IMR-90 (cell line): ENCODE measurements around the gene TSHB. TPM values are rescaled to one million over a fixed set of nuclear protein-coding genes. Genes with fewer than 3 reads are reported as not detected.

ENCODE experiments used
- ATAC-seq: fragments of 200-7000 bp; cut with Tn5 transposase; 2 replicates; pipeline ENCODE4 v1.9.1; 2020; ENCODE audit warnings: low read depth, mild to moderate bottlenecking, moderate library complexity
- BruUV-seq: library from RNA; stranded (reverse); fragments of 400-500 nt; replicated peaks from 2 replicates; lab custom pipeline; 2021; lab: Mats Ljungman, UMichigan
- CTCF ChIA-PET: fragments of 300-600 bp; formaldehyde crosslinking; extraction: SDS; loops from one replicate; lab custom pipeline; 2021; ENCODE audit warnings: antibody characterized with exemption; lab: Yijun Ruan, JAX
- POLR2A ChIA-PET: fragments of 300-600 bp; sonication (Branson Sonifier 250); formaldehyde crosslinking; loops from one replicate; lab custom pipeline; 2022; ENCODE audit warnings: antibody characterized with exemption; ENCODE audit not compliant: unreplicated experiment; lab: Charles Lee
- DNase-seq: peaks from one replicate; pipeline ENCODE4 v3.0.0; 2013
- H2AFZ ChIP-seq: replicated peaks from 2 replicates; pipeline ENCODE3; 2013; ENCODE audit warnings: low read length, mild to moderate bottlenecking; ENCODE audit not compliant: poor library complexity
- H2AK5ac ChIP-seq: 2 replicates; pipeline ENCODE4 v1.6.1; 2013; ENCODE audit warnings: low read depth, low read length, inconsistent platforms
- H2AK9ac ChIP-seq: replicated peaks from 2 replicates; pipeline ENCODE3; 2013; ENCODE audit warnings: mild to moderate bottlenecking, low read depth, low read length, moderate library complexity; ENCODE audit not compliant: poor library complexity
- H2BK120ac ChIP-seq: 2 replicates; pipeline ENCODE4 v1.6.1; 2013; ENCODE audit warnings: low read depth, low read length, inconsistent platforms
- H2BK15ac ChIP-seq: 3 replicates; pipeline ENCODE4 v1.6.1; 2013; ENCODE audit warnings: low read depth, low read length, inconsistent platforms
- H2BK20ac ChIP-seq: 2 replicates; pipeline ENCODE4 v1.6.1; 2013; ENCODE audit warnings: low read depth, mild to moderate bottlenecking, inconsistent platforms, low read length, moderate library complexity
- H2BK5ac ChIP-seq: 2 replicates; pipeline ENCODE4 v1.6.1; 2013; ENCODE audit warnings: mild to moderate bottlenecking, low read depth, low read length, inconsistent platforms; ENCODE audit not compliant: poor library complexity, severe bottlenecking
- H3K14ac ChIP-seq: replicated peaks from 2 replicates; pipeline ENCODE4 v1.6.1; 2013; ENCODE audit warnings: low read depth, low read length, inconsistent platforms
- H3K18ac ChIP-seq: 2 replicates; pipeline ENCODE4 v1.6.1; 2013; ENCODE audit warnings: low read depth, low read length, control low read depth
- H3K23ac ChIP-seq: 2 replicates; pipeline ENCODE4 v1.6.1; 2013; ENCODE audit warnings: low read depth, low read length, inconsistent platforms
- H3K27ac ChIP-seq: 2 replicates; pipeline ENCODE4 v1.5.1; 2013; ENCODE audit warnings: mild to moderate bottlenecking, control low read depth, low read length; ENCODE audit not compliant: insufficient read depth
- H3K27me3 ChIP-seq: 2 replicates; pipeline ENCODE4 v1.6.1; 2013; ENCODE audit warnings: low read length; ENCODE audit not compliant: control insufficient read depth, insufficient read depth
- H3K36me3 ChIP-seq: 2 replicates; pipeline ENCODE4 v1.6.1; 2013; ENCODE audit warnings: low read length, mixed read lengths; ENCODE audit not compliant: control insufficient read depth, insufficient read depth
- H3K4ac ChIP-seq: 2 replicates; pipeline ENCODE4 v1.6.1; 2013; ENCODE audit warnings: low read depth, low read length, inconsistent platforms
- H3K4me1 ChIP-seq: 2 replicates; pipeline ENCODE4 v1.6.1; 2013; ENCODE audit warnings: low read length, mixed read lengths; ENCODE audit not compliant: control insufficient read depth, insufficient read depth
- H3K4me2 ChIP-seq: 2 replicates; pipeline ENCODE4 v1.6.1; 2013; ENCODE audit warnings: low read depth, mild to moderate bottlenecking, control low read depth, low read length, moderate library complexity
- H3K4me3 ChIP-seq: 2 replicates; pipeline ENCODE4 v1.5.1; 2013; ENCODE audit warnings: low read depth, mild to moderate bottlenecking, control low read depth, low read length, moderate library complexity; ENCODE audit not compliant: insufficient read depth
- H3K56ac ChIP-seq: 2 replicates; pipeline ENCODE4 v1.6.1; 2013; ENCODE audit warnings: low read length, inconsistent platforms; ENCODE audit not compliant: insufficient read depth; ENCODE audit errors: extremely low read depth
- H3K79me1 ChIP-seq, 2 experiments: 2 replicates each; pipeline ENCODE4 v1.6.1; 2013; ENCODE audit warnings: low read length in 2 of 2, inconsistent platforms in 1 of 2, low read depth in 1 of 2
- H3K9ac ChIP-seq: 2 replicates; pipeline ENCODE4 v1.6.1; 2013; ENCODE audit warnings: low read depth, low read length, control low read depth
- H3K9me1 ChIP-seq: 2 replicates; pipeline ENCODE4 v1.6.1; 2013; ENCODE audit warnings: low read length, inconsistent platforms; ENCODE audit not compliant: insufficient read depth
- H3K9me3 ChIP-seq: 2 replicates; pipeline ENCODE4 v1.6.1; 2013; ENCODE audit warnings: low read length; ENCODE audit not compliant: control insufficient read depth, insufficient read depth
- H4K20me1 ChIP-seq: 2 replicates; pipeline ENCODE4 v1.6.1; 2013; ENCODE audit warnings: low read length, inconsistent platforms; ENCODE audit not compliant: insufficient read depth
- H4K5ac ChIP-seq: 2 replicates; pipeline ENCODE4 v1.6.1; 2013; ENCODE audit warnings: mild to moderate bottlenecking, low read depth, low read length, control low read depth
- H4K8ac ChIP-seq, 2 experiments: 2 replicates each; pipeline ENCODE4 v1.6.1; 2013; ENCODE audit warnings: low read depth in 2 of 2, low read length in 2 of 2, control low read depth in 1 of 2, inconsistent platforms in 1 of 2
- H4K91ac ChIP-seq: 2 replicates; pipeline ENCODE4 v1.6.1; 2013; ENCODE audit warnings: low read depth, low read length, inconsistent platforms; ENCODE audit not compliant: insufficient read depth
- BHLHE40 ChIP-seq: fragments of 150-350 bp; IDR thresholded peaks from 2 replicates; pipeline ENCODE4 v1.6.1; 2016; ENCODE audit warnings: mild to moderate bottlenecking, low read depth, low read length
- CEBPB ChIP-seq: IDR thresholded peaks from 2 replicates; pipeline ENCODE4 v1.6.1; 2012; ENCODE audit warnings: low read depth, low read length, improper control_type of control experiment
- CHD1 ChIP-seq: IDR thresholded peaks from 2 replicates; pipeline ENCODE4 v1.6.1; 2012; ENCODE audit warnings: low read depth, low read length, improper control_type of control experiment
- FOS ChIP-seq: fragments of 150-350 bp; IDR thresholded peaks from 2 replicates; pipeline ENCODE4 v1.6.1; 2016; ENCODE audit warnings: low read depth, low read length
- MAZ ChIP-seq: IDR thresholded peaks from 2 replicates; pipeline ENCODE4 v1.6.1; 2012; ENCODE audit warnings: low read depth, mild to moderate bottlenecking, low read length, improper control_type of control experiment, moderate library complexity, borderline replicate concordance
- NFE2L2 ChIP-seq: fragments of 150-350 bp; IDR thresholded peaks from 2 replicates; pipeline ENCODE4 v1.6.1; 2016; ENCODE audit warnings: low read depth, mild to moderate bottlenecking, low read length
- POLR2A ChIP-seq: IDR thresholded peaks from 2 replicates; pipeline ENCODE4 v1.6.1; 2012; ENCODE audit warnings: mild to moderate bottlenecking, low read depth, low read length
- RCOR1 ChIP-seq: IDR thresholded peaks from 2 replicates; pipeline ENCODE4 v1.6.1; 2012; ENCODE audit warnings: mild to moderate bottlenecking, low read length, improper control_type of control experiment; ENCODE audit not compliant: insufficient replicate concordance
- RFX5 ChIP-seq: IDR thresholded peaks from 2 replicates; pipeline ENCODE4 v1.8.0; 2012; ENCODE audit warnings: low read depth, mild to moderate bottlenecking, low read length, moderate library complexity
- SMC3 ChIP-seq: fragments of 150-350 bp; IDR thresholded peaks from 2 replicates; pipeline ENCODE4 v1.6.1; 2016; ENCODE audit warnings: low read depth, mild to moderate bottlenecking, antibody characterized with exemption, low read length, moderate library complexity
- WGBS, 2 experiments: methylation state at CpG; one replicate each; pipeline versions ENCODE4 v1.1.5 to v1.1.7; 2013; ENCODE audit warnings: missing lambda C conversion rate in 2 of 2; ENCODE audit not compliant: insufficient read length in 1 of 2; ENCODE audit errors: extremely low coverage in 2 of 2; 5-methylcytosine and 5-hydroxymethylcytosine counted together
- dilution Hi-C: fragments of 300-500 bp; cut with HindIII; formaldehyde crosslinking; loops from one replicate; pipeline ENCODE4 v1.14.3; 2018; ENCODE audit warnings: low sequenced_read_pairs; ENCODE audit not compliant: unreplicated experiment
- in situ Hi-C: fragments of 300-500 bp; cut with MboI; formaldehyde crosslinking; loops from 3 replicates; pipeline ENCODE4 v1.14.3; 2019; ENCODE audit warnings: low sequenced_read_pairs, inconsistent platforms, mixed read lengths
- intact Hi-C: fragments of 100-400 bp; cut with micrococcal nuclease; formaldehyde crosslinking; loops from 2 replicates; pipeline ENCODE4 v1.10.0; 2022
- polyA plus RNA-seq, 3 experiments: library from polyadenylated mRNA; depleted of rRNA; stranded (reverse); fragments of >200 nt; gene quantifications; 2 replicates each; pipeline ENCODE4 v1.2.3, GENCODE V29; 2012; ENCODE audit warnings: low replicate concordance in 1 of 3
- total RNA-seq: library from RNA; depleted of rRNA; stranded (reverse); fragments of >200 nt; gene quantifications from 2 replicates; pipeline ENCODE4 v1.2.3, GENCODE V29; 2012
- TF ChIP-seq, protein P1 (sequence below): fragments of 150-350 bp; IDR thresholded peaks from 2 replicates; pipeline ENCODE4 v1.6.1; 2017; ENCODE audit warnings: mild to moderate bottlenecking, antibody characterized with exemption, low read length, low read depth

Gene TSHB
- total and polyA plus RNA-seq, 2 of the 4 experiments (the other 2 are of a cell fraction) = not detected

DNA sequence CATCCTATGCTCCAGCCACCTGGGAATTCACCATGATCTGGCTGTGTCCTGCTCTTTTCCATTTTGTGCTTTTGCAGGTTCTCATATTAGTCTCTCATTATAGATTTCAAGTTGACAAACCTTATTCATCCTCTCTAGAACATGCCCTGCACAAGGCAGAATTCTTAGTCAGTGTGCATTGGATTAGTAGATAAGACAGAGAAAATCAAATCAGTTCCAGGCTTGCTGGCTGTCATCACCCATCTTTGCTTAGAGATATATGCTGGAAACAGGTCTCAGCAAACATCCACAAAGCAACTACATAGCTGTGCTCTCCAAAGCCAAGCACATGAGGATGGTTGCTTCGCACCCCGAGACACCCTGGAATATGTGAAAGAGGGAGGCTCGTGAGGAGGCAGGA lies 34.8 kb downstream of the TSHB start:
- no peak overlapping the region for H3K4ac ChIP-seq
- no peak overlapping the region for H3K23ac ChIP-seq
- H2AK9ac ChIP-seq = no peak overlapping the region
- H3K4me3 ChIP-seq = no peak overlapping the region
- H4K91ac ChIP-seq = no peak overlapping the region
- no peaks in the 10 kb centered on the region; the same call in 1 of the 2 replicates for H3K4me1 ChIP-seq
- H4K20me1 ChIP-seq = no peaks in the 10 kb centered on the region
- CTCF ChIA-PET = interaction anchor here (1.6 kb wide), 1 partner anchor 12 kb away, joined by 6 read pairs; no protein-coding TSS in a partner anchor
- no peak overlapping the region for H3K18ac ChIP-seq
- no peaks in the 10 kb centered on the region for H3K9me3 ChIP-seq
- no peaks in the 10 kb centered on the region for H3K27me3 ChIP-seq
- BruUV-seq = no TSS peak
- H2BK5ac ChIP-seq = no peak overlapping the region
- intact Hi-C loops = no loop called here
- H3K9ac ChIP-seq = no peak overlapping the region
- H3K79me1 ChIP-seq = no peaks in the 10 kb centered on the region
- no peak overlapping the region for H3K4me2 ChIP-seq
- dilution Hi-C loops = no loop called here
- H4K5ac ChIP-seq = no peak overlapping the region
- H3K27ac ChIP-seq = no peak overlapping the region
- H3K9me1 ChIP-seq = no peaks in the 10 kb centered on the region
- no peak overlapping the region for H2BK20ac ChIP-seq
- H2AK5ac ChIP-seq = no peak overlapping the region
- 100% methylated on average over 1 of the region's 3 CpGs; no CpG with 5 or more reads in 1 of the 2 experiments for WGBS, 2 experiments
- H3K14ac ChIP-seq = no peak overlapping the region
- no peak overlapping the region for H2BK15ac ChIP-seq
- TF ChIP-seq, protein P1, sequence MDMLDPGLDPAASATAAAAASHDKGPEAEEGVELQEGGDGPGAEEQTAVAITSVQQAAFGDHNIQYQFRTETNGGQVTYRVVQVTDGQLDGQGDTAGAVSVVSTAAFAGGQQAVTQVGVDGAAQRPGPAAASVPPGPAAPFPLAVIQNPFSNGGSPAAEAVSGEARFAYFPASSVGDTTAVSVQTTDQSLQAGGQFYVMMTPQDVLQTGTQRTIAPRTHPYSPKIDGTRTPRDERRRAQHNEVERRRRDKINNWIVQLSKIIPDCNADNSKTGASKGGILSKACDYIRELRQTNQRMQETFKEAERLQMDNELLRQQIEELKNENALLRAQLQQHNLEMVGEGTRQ = no peak
- no peak for TF ChIP-seq RFX5
- TF ChIP-seq SMC3 = no peak
- no peak for TF ChIP-seq FOS
- no peak for TF ChIP-seq NFE2L2
- no peak for TF ChIP-seq MAZ
- TF ChIP-seq POLR2A = no peak
- no peak for TF ChIP-seq BHLHE40
- no peak for TF ChIP-seq CHD1
- no peak for TF ChIP-seq CEBPB
- no peak for TF ChIP-seq RCOR1
- H4K8ac ChIP-seq = no peak overlapping the region
- ATAC-seq (no peak), DNase-seq (no peak)
- H2AFZ ChIP-seq = no peak overlapping the region
- H2BK120ac ChIP-seq = no peak overlapping the region
- no peak overlapping the region for H3K56ac ChIP-seq
- POLR2A ChIA-PET = no interaction called here
- in situ Hi-C loops = no loop called here
- H3K36me3 ChIP-seq = no peaks in the 10 kb centered on the region
